ENCODE measurements around the gene UBE2J2.

The UBE2J2 gene

DNA sequence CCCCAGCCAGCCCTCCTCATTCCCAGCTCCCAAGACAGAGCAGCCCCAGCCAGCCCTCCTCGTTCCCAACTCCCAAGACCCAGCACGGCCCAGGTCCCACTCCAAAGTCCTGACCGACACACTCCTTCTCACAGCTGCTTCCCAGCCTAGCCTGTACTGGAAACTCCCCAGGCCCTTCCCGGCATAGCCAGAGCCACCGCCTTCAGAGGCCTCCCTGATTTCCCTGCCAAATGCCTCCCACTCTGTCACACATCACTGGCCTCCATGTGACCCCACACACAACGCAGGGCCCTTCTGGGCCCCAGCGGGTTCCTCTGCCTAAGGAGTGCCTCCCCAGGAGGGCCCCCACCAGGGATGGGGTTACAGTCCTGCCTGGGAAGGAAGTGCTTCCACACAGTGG lies 2.8 kb downstream of the UBE2J2 start:
- no peak for TF ChIP-seq POLR2A (IDR thresholded peaks at IDR 0.05; ENCODE audit: low read depth, low read length)
- no peak for FAIRE-seq

GRCh38 chr1:1268284-1268682 lies 5.4 kb downstream of the UBE2J2 start:
- DNase-seq (ENCODE audit: insufficient read length, low spot score) = no peak
- no peak for TF ChIP-seq POLR2A (IDR thresholded peaks at IDR 0.05; ENCODE audit: low read depth, low read length)
- FAIRE-seq = no peak

More for the DNA sequence above, 2.8 kb downstream of the UBE2J2 start:
- DNase-seq (ENCODE audit: insufficient read length, low spot score) = no peak

DNA sequence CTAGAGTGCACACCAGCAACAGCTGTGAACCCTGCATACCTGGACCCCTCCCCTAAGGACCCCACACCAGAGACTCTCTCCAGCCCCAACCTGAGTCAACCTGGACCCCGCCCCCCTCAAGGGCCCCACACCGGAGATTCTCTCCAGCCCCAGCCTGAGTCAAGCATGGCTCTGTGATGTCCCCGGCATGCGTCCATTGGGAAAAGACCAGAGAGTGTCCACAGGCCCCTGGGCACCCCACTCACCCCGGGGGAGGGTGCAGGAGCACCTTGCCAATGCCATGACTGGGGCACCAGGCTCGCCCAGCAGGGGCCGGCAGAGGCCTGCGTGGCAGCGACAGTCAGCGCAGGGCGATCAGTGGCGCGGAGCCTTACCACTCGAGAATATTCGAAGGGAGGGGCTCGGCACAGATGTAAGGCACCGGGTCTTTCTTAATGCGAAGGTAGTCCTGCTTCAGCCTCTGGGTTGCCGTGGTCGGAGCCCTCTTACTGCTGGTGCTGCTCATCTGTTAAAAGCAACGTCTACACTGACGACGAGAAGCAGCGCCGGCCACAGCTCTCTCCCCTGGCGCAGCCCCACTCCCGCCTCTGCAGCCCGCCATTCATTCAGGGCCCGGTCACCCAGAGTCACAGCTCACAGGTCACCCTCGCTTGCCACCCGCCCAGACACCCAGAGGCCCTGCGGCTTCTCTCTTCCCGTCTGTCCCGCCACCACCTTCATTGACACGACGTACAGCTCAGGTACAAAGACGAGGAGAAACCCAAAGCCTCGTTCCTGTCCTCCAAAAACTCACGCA lies 6.0 kb downstream of the UBE2J2 start:
- no peak for TF ChIP-seq POLR2A (IDR thresholded peaks at IDR 0.05; ENCODE audit: low read depth, low read length)
- DNase-seq (ENCODE audit: insufficient read length, low spot score) (no peak), FAIRE-seq (no peak)

DNA sequence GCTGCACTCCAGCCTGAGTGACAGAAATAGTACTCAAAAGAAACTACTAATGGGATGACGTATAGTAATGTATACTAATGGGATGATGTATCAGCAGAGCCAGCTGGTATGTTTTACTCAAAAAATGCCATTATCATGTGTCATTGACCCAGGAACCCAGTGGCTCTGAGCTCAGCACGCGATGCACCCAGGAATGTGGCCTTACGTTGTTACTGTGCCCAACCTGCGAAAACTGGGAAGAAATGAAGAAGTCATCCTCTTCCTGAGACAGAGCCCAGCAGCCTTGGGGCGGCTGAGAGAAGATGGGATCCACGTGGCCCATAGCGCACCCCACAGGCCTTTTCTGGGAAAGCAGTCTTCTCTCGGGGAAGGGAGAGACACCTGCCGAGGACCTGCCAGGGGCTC lies 8.8 kb downstream of the UBE2J2 start:
- TF ChIP-seq POLR2A (IDR thresholded peaks at IDR 0.05; ENCODE audit: low read depth, low read length) = no peak
- FAIRE-seq = peak; percentile 88
- DNase-seq (ENCODE audit: insufficient read length, low spot score) = peak; percentile 92

- TF ChIP-seq POLR2A (IDR thresholded peaks at IDR 0.05; ENCODE audit: low read depth, low read length) = no peak
- DNase-seq (ENCODE audit: insufficient read length, low spot score) (no peak), FAIRE-seq (no peak)
Observed at GRCh38 chr1:1264026-1264425, 9.6 kb downstream of the UBE2J2 start.

- no peak for TF ChIP-seq POLR2A (IDR thresholded peaks at IDR 0.05; ENCODE audit: low read depth, low read length)
- FAIRE-seq (no peak), DNase-seq (ENCODE audit: insufficient read length, low spot score) (no peak)
Observed at GRCh38 chr1:1262758-1263157, 10.9 kb downstream of the UBE2J2 start.

DNA sequence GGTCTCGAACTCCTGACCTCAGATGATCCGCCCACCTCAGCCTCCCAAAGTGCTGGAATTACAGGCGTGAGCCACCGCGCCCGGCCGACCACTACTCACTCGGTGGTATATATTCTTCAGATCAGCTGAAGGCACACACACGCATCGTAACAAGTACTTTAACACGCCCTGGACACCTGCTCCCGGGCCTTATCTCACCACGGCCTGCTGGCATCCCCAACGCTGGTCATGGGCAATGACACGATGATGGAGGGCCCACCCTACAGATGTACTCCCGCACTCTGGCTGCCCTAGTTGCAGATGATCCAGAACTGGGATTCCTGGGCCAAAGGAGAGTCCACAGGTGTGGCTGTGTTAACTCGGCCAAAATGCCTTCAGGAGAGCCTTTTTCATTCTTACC lies 11.6 kb downstream of the UBE2J2 start:
- FAIRE-seq (no peak), DNase-seq (ENCODE audit: insufficient read length, low spot score) (no peak)
- no peak for TF ChIP-seq POLR2A (IDR thresholded peaks at IDR 0.05; ENCODE audit: low read depth, low read length)

GRCh38 chr1:1260843-1261560 lies 12.7 kb downstream of the UBE2J2 start:
- DNase-seq (ENCODE audit: insufficient read length, low spot score) (no peak), FAIRE-seq (no peak)
- no peak for TF ChIP-seq POLR2A (IDR thresholded peaks at IDR 0.05; ENCODE audit: low read depth, low read length)

- no peak for TF ChIP-seq POLR2A (IDR thresholded peaks at IDR 0.05; ENCODE audit: low read depth, low read length)
- FAIRE-seq (no peak), DNase-seq (ENCODE audit: insufficient read length, low spot score) (no peak)
Observed at GRCh38 chr1:1259951-1260600, 13.6 kb downstream of the UBE2J2 start.

DNA sequence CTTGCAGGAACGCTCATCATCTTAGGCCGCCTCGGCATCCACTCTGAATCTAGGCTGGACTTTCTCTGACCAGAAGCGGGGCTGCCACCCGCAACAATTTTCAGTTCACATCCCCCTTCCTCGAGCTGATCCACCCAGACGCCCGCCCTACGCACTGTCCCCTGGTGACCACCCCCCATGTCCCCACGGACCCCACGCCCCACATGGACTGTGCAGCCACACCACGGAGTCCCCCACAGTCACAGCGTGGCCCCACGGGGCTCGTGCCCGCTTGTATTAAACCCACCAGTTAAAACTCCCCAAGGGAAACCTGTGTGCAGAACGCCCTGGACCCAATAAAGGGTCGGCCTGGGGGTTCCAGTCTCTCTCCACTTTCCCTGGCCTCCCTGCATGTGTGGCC lies 14.1 kb downstream of the UBE2J2 start:
- no peak for TF ChIP-seq POLR2A (IDR thresholded peaks at IDR 0.05; ENCODE audit: low read depth, low read length)
- FAIRE-seq = no peak

DNA sequence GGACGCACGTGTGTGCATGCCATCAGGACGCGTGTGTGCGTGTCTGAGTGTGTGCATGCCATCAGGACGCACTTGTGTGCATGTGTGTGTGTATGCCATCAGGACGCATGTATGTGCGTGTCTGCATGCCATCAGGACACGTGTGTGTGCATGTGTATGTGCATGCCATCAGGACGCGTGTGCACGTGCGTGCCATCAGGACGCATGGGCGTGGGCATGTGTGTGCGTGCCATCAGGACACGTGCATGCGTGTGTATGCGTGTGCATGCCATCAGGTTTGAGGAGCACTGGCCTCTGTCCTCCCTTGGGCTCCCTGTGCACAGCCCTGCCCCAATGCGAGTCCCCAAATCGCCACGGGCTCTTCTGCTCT lies 14.6 kb downstream of the UBE2J2 start:
- FAIRE-seq (no peak), DNase-seq (ENCODE audit: insufficient read length, low spot score) (no peak)
- TF ChIP-seq POLR2A (IDR thresholded peaks at IDR 0.05; ENCODE audit: low read depth, low read length) = no peak

More for the DNA sequence above, 14.1 kb downstream of the UBE2J2 start:
- DNase-seq (ENCODE audit: insufficient read length, low spot score) = no peak

DNA sequence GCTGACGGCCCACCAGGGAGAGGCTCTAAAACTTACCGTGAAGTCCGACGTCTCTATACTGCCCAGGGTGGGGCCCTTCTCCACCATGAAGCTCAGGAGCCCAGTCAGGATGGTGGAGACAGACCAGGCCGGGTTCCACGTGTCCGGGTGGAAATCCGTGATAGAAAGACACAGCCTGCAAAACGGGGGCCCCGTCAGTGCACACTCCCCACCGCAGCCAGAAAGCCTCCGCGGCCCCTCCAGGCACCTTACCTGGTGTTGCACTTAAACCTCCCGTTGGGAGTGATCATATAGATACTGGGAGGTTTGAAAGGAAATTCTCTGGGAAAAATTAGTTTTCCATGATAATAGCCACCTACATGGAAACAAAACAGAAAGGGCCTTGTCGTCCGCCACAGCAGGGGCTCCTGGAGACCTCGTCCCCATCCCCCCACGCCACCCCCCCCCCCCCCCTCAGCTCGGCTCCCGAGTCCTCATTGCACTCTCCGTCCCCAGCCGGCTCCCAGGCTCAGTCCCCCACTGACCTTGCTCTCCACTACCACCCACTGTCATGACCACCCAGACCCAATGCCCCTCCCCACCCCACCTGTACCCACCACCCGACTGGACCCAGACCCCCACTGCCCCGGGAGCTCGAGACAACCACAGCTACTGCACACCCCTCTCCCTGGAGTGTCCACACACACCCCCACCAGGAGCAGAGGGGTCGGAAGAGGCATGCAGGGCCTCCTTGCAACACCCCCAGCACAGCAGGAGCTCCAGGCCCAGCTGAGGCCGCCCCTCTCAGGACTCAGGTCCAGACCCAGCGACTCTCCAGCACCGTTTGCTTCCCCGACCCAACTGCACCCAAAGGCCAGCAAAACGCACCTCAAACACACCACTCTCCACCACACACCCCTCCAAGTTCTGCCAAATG lies 16.4 kb downstream of the UBE2J2 start:
- DNase-seq (ENCODE audit: insufficient read length, low spot score) (no peak), FAIRE-seq (no peak)
- TF ChIP-seq POLR2A (IDR thresholded peaks at IDR 0.05; ENCODE audit: low read depth, low read length) = no peak

DNA sequence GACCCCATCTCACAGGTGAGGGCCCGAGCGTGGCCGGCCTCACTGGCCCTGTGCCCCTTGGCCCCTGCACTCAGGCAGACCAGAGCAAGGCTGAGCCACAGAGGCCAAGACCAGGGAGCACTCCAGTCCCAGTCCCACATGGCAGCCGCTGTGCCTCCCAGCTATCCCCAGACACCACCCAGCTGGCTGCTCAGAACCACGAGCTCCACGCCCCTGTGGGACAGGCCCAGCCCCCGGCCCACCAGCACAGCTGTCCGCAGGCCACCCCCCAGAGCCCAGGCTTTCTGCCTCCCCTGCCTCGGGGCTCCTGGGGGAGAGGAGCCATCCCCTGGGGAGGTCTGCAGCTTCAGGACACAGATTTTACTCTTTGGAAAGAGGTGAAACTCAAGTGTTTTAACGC lies 18.0 kb downstream of the UBE2J2 start:
- DNase-seq (ENCODE audit: insufficient read length, low spot score) (no peak), FAIRE-seq (no peak)
- no peak for TF ChIP-seq POLR2A (IDR thresholded peaks at IDR 0.05; ENCODE audit: low read depth, low read length)
